ENCODE results near the gene THADA.
A peak's percentile ranks its signal among the peaks of the same experiment; 100 is the strongest.

Gene THADA

GRCh38 chr2:43355399-43355798 lies 240.4 kb downstream of the THADA start:
- DNase-seq (ENCODE audit: low spot score), result no peak

- no peak for DNase-seq (ENCODE audit: low spot score)
These were observed 245.9 kb downstream of the THADA start for GRCh38 chr2:43349904-43350303.

- DNase-seq (ENCODE audit: low spot score), result peak; percentile 58
These were observed 246.8 kb downstream of the THADA start for GRCh38 chr2:43348908-43349661.

DNA sequence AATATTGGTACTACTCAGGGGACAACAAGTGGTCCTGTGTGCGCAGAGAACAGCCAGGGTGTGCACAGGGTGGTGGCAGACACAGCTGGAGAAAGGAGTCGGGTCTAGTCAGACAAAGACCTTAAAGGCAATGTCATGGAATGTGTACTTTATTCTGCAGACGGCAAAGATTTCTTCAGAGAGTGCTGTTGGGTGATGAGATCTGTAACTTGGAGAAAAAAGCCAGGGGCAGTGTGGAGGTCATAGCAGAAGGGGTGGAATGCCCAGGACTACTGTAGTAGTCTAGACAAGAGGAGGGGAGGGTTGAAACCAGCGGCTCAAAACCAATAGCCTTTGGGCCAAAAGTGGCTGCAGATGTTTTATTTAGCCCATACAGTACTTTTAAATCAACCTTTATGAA lies 248.1 kb downstream of the THADA start:
- no peak for DNase-seq (ENCODE audit: low spot score)

- DNase-seq (ENCODE audit: low spot score), result no peak
These were observed 249.0 kb downstream of the THADA start for GRCh38 chr2:43346602-43347567.

GRCh38 chr2:43345872-43346271 lies 250.0 kb downstream of the THADA start:
- DNase-seq (ENCODE audit: low spot score), result no peak

DNA sequence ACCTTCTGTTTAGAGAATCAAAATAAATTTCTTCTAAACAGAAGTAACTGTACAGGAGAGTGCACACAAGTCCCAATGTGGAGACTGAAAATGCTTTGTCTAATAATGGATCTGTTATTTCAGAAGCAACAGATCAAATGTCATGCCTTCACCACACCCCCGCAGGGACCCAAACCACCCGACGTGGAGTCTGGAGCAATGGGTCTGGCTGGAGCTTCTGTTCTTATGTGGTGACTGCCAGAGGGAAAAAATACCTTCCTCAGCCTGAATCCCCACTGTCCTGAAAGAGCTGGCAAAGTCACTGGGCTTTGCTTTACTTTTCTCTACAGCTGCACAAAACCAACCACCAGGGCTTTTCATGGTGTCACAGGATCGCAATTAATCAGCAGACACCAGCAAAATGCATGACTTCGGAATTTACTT lies 250.4 kb downstream of the THADA start:
- peak; percentile 18 for DNase-seq (ENCODE audit: low spot score)

DNA sequence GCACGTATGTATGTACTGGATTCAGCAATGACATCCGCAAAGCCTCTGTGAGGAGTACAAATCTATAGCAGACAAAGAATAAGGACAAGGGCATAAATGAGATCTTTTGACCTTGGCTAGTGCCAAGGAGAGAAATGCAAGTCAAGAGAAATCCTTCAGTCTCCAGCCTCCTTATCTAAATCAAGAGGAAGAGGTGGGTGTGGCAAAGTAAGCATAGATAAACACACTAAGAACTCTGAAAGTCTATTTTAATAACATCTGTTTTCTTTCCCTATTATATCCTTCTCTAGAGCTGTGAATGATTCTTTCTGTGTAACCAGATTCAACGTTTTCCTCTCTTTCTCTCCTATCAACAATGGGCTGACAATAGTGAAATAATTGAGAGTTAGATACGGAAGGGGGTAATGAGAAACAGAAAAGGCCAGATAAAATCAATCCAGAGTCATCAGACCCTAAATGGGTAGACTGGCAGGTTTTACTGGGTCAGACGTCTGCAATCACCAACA lies 250.9 kb downstream of the THADA start:
- DNase-seq (ENCODE audit: low spot score), result no peak

- DNase-seq (ENCODE audit: low spot score), result peak; percentile 84
These were observed 252.1 kb downstream of the THADA start for GRCh38 chr2:43343573-43344304.

GRCh38 chr2:43341959-43342757 lies 253.7 kb downstream of the THADA start:
- DNase-seq (ENCODE audit: low spot score), result no peak

- peak; percentile 43 for DNase-seq (ENCODE audit: low spot score)
These were observed 254.9 kb downstream of the THADA start for GRCh38 chr2:43340945-43341356.

GRCh38 chr2:43340066-43340465 lies 255.8 kb downstream of the THADA start:
- DNase-seq (ENCODE audit: low spot score), result peak; percentile 81

DNA sequence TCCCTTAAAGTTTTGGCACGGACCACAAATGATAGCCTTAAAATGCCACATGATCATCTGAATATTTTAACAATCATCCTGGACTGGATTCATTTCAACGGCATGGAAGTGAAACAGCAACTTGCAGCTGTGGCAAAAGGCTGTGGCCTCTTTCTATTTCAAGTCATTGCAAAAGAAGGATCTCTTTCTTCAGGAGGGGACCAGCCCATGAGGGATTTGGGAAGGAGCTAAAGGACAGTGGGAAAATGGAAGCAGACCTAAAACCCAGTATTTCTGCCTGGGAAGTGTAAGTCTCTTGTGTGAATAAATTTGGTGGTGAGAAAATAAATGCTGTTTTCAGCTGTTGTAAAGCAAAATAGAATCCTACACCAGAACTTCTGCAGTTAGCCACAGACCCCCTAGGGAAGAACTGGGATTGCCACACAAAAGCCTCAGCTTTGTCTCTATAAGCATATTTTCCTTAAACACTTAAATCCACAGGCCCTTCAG lies 262.1 kb downstream of the THADA start:
- peak; percentile 61 for DNase-seq (ENCODE audit: low spot score)

- no peak for DNase-seq (ENCODE audit: low spot score)
These were observed 262.7 kb downstream of the THADA start for GRCh38 chr2:43333101-43333655.

DNA sequence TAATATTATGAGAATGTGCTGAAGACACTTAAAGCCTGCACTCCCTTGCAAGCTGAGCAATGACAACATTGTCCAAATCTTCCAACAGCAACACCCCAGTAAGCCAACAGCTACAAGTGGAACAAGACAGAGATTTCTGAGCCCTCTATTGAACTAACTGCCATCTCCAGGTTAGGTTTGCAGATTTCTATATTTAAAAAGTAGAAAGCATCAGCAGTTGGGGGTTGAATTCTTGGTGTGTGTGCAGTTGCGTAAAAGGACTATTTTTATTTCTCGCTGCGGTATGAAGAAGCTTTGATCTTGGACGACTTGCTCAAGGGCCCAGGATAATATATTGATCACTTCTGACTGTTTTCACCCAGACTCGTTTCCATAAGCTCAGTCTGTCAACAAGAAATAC lies 263.2 kb downstream of the THADA start:
- no peak for DNase-seq (ENCODE audit: low spot score)

GRCh38 chr2:43331422-43331821 lies 264.4 kb downstream of the THADA start:
- DNase-seq (ENCODE audit: low spot score), result no peak

- no peak for DNase-seq (ENCODE audit: low spot score)
These were observed 266.2 kb downstream of the THADA start for GRCh38 chr2:43329637-43330036.

GRCh38 chr2:43328832-43329231 lies 267.0 kb downstream of the THADA start:
- DNase-seq (ENCODE audit: low spot score), result no peak

- DNase-seq (ENCODE audit: low spot score), result no peak
These were observed 267.7 kb downstream of the THADA start for GRCh38 chr2:43328133-43328532.

- DNase-seq (ENCODE audit: low spot score), result no peak
These were observed 268.7 kb downstream of the THADA start for GRCh38 chr2:43327119-43327518.
